Left renal cortex interstitium (tissue), 4 donors: ENCODE results near the gene AP3S2. TPM values are rescaled to one million over a fixed set of nuclear protein-coding genes. Genes with fewer than 3 reads are reported as not detected.
"Not testable (repeated sequence)": the region's sequence is repeated elsewhere in the genome, so short reads cannot be mapped to it uniquely, and the experiment has no call there.

ENCODE experiments used
- DNase-seq, 4 donors: peaks; one replicate each; pipeline ENCODE4 v3.0.0-alpha.2; 2013; ENCODE audit warnings: low read depth in 4 of 4, low spot score in 2 of 4, missing footprints in 1 of 4
- polyA plus RNA-seq, 4 donors: library from polyadenylated mRNA; unstranded; fragments of 120-200 nt; gene quantifications; one replicate each; pipeline ENCODE4 v1.2.1, GENCODE V29; 2013; ENCODE audit not compliant: insufficient read length in 4 of 4

Gene AP3S2
- polyA plus RNA-seq, 4 donors, result 40.3 to 47.0 (median 41.9) TPM

DNA sequence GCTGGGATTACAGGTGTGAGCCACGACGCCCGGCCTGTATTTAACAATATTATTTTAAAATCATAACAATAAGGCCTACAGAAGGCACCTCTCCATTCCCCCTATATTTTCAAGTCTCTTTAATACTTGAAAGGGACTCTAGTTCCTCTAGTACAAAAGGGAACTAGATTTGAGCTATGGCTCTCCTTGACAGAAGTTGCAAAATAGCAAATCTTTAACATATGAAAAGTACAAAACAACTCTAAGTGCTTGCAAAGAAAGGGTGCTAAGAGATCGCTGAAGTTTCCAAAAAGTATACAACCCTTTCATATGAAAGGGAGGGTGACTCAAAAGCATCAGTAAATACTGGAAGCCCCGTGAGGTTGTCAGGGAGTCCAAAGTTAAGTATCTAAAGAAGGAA, 23.8 kb downstream of the AP3S2 start:
- no peak for DNase-seq

DNA sequence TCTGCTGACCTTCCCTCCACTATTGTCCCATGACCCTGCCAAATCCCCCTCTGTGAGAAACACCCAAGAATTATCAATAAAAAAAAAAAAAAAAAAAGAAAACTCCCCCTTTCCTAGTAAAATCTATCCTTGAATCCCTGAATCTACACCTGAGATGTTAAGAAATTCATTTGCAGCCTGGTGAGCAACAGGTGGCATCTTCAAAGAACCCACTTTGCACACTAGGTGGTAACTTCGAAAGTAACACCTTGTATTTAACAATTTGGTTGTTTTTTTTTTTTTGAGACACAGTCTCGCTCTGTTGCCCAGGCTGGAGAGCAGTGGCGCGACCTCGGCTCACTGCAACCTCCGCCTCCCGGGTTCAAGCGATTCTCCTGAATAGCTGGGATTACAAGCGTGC, 24.3 kb downstream of the AP3S2 start:
- DNase-seq, result not testable (repeated sequence)

DNA sequence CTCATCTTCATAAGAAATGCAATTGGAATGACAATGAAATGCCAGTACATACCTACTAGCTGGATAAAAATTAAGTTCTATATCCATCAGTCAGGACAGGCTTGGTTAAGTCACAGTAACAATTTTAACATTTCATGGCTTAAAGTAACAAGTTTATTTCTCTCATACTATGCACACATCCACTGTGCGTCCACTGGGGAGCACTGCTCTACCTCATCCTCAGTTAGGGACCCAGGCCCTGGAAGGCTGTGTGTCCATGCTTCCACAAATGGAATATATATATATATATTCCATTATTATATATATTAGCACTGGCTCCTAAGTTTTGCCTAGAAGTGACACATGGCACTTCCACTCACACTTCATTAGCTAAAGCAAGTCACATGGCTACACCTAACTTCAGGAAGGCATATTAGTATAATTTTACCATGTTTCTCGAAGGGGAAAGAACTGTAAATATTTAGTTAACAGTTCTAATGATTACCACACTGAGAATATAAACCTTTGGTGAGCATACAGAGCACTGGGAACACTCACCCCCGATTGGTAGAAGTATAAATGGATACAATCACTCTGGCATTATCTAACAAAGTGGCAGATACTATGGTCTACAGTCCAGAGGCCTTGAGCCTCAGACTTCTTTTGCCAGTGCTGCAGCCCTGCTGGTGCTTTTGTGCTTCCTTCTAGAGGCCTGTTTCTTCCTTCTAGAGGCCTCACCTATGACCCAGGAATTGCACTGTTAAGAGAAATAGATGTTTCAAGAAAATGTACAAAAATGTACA, 28.6 kb downstream of the AP3S2 start:
- DNase-seq, result no peak

DNA sequence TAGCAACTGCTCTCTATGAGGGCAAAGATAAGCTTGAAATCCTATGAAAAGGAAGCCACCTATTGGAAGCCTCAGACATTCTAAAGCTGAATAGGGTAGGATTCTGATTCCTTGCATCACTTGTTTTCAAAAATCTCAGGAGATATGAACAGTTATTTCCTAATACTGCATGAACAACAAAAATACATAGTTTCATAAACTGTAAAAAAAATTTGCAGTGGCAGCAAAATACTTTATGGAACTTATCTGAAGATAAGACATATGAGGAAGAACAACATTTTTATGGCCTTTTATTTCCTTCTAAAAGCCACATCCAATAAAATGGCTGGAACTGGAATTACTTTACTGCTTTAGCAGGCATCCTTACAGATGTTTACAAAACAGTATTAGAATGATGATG, 29.9 kb downstream of the AP3S2 start:
- no peak for DNase-seq

DNA sequence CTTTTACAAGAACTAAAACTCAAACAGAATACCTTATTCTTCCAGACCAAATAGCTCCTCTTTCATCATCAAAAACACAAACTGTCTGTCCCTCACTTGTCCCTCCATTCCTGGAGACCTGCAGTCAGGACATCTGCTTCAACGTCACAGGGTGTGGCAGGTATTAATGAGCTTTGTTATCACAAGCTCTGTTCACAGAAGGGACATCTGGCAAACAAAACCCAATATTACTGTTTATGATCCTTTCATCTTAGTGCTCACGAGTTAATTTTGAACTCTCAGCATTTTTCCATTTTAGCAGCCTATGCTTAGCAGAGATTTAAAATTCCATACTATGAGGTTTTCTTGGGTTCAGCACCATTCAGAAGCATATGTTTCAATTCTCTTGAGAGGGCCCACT, 32.9 kb downstream of the AP3S2 start:
- no peak for DNase-seq

DNA sequence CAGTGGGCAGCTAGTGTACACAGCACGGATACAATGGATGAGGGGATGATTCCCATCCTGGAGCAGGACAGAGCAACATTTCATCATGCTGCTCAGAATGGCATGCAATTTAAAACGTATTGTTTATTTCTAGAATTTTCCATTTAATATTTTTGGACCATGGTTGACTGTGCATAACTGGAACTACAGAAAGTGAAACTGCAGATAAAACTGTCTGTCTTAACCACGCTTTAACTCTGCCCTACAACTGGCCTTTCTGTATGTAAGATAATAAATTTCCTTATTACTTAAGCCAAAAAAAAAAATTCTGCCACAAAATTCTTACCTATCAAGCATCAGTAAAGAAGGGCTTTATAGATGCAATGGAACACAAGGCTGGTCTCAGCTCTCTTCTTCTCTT, 33.4 kb downstream of the AP3S2 start:
- DNase-seq, result no peak

DNA sequence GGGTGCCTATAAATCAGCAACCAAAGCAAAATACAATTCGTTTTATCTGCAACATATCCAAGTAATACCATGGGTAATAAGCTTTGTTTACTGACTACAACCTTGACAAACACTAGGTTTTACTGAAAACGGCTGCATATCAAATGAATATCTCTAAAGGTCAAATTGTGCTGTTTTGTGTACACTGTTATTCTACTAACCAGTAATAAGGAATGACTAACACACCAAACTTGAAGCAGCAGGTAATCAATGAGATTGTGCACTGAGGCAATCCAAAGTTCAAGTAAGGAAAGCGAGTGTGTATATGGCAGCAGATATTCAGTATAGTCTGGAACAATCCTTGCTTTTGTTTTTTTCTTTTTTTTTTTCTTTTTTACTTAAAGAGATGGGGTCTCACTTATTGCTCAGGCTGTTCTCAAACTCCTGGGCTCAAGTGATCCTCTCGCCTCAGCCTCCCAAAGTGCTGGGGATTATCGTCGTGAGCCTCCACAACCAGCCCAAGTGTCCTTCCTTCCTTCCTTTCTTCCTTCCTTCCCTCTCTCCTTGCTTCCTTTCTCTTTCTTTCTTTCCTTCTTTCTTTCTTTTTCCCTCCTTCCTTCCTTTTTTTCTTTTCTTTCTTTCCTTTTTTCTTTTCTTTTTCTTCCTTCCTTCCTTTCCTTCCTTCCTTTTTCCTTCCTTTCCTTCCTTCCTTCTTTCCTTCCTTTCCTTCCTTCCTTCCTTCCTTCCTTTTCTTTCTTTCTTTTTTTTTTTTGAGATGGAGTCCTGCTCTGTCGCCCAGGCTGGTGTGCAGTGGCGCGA, 34.9 kb downstream of the AP3S2 start:
- no peak for DNase-seq

DNA sequence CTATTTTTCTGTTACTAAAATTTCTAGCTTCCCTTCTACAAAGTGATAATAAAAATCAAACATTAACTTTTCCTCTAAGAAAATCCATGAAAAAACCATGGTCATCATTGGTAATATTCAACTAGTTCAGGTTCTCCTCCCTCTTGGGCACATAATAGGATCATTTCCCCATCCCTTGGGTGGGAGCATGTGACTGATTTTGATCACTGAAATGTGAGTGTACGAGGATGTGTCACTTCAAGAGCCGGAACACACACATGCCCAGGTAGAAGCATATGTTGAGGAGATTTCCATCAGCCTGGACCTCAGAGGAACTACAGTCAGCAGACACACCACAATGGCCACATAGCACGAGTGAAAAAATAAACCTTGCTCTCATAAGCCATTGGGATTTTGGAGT, 36.1 kb downstream of the AP3S2 start:
- no peak for DNase-seq

DNA sequence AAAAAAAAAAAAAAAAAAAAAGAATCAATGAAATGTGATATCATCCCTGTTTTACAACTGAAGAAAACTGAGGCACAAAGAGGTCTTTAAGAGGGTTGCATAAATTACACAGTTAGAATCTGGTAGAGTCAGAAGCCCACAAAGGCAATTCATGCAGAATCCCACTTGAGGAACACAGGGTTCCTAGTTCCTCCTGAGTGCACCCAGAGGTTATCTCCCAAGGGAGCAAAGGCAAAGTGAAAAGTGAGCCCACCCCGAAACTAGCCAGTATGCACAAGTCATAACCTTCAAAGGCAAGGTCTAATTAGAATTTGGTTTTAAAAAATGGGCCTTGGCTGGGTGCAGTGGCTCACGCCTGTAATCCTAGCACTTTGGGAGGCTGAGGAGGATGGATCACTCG, 37.8 kb downstream of the AP3S2 start:
- no peak for DNase-seq

DNA sequence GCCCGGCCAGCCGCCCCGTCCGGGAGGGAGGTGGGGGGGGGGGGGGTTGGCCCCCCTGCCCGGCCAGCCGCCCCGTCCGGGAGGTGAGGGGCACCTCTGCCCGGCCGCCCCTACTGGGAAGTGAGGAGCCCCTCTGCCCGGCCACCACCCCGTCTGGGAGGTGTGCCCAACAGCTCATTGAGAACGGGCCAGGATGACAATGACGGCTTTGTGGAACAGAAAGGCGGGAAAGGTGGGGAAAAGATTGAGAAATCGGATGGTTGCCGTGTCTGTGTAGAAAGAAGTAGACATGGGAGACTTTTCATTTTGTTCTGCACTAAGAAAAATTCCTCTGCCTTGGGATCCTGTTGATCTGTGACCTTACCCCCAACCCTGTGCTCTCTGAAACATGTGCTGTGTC, 38.9 kb downstream of the AP3S2 start:
- DNase-seq, result not testable (repeated sequence)

DNA sequence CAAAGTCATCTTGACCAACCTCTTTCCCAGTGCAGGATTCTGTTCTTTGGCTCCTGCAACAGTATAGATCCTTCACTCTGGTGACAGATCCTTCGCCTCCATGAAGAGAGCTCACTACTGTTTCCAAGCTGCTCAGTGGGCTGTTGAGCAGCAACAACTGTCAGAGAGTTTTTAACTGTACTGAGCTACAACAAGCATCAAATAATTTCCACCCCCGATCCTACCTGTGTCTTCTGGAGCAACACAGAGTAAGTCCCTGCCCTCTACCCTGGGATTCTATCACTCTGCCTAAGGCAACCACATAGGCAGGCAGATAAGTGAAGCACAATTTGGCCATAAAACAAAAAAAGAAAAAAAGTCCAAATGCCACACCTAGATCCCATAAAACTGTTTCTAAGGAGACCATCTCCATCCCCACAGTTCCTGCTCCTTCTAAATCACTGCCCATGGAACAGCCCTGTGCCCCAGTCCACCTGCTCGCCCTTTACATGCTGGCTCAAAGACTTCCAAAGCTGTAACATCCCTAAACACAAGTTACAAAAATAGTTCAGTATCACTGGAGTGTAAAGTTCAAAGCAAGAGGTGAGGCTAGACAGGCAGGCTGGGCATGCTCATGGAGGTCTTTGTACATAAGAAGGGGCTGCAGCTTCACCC, 41.3 kb downstream of the AP3S2 start:
- DNase-seq, result no peak

DNA sequence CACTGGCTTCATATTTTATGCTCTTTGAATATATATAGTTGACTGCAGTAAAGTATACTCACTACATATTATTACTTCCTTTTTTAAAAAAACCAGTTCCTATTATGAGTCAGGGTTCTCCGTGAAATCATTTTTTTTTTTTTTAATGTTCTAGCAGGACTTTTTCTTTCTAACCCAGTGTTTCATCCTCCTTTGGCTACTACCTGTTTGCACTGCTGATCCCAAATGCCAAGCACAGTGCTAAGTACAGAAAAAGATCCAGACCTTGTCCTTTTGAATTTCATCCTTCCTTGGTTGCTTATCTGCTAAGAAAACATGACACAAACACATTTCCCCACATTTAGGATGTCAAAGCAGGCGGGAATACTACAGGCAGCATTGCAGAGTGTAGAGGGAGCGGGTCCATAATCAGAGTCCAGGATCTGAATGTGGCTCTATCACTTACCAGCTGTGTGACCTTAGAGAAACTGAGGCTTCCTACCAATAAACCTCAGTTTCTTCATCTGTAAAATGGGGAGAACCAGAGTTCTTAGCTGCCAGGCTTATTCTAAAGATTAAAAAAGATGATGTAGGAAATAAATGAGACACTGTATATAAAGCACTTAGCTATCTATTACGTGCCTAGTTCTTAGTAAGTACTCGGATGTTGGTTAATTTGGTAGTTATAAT, 42.0 kb downstream of the AP3S2 start:
- DNase-seq, result no peak

DNA sequence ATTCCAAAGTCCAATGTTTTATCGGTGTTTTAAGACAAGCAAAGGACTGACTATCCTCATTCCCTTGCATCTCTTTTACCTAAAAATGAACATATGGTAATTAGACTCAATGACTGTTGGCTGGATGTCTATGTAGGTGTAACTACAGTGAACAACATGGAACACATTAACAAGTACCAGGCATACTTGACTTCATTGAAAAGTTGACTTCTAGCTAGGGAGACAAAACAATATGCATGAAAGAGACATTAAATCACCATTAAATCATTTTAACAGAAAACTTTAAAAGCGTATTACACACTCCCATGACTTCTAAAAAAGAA, 44.9 kb downstream of the AP3S2 start:
- no peak for DNase-seq

DNA sequence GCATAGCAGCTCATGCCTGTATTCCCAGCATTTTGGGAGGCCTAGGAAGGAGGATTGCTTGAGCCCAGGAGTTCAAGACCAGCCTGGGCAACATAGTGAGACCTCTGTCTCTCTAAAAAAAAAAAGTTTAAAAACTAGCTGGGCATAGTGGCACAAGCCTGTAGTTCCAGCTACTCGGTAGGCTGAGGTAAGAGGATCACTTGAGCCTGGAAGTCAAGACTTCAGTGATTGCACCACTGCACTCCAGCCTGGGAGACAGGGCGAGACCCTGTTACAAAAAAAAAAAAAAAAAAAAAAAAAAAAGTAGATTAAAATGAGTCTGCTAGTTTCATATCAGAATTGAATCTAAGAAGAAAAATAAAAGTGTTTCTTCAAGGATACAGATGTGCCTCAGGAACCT, 46.7 kb downstream of the AP3S2 start:
- DNase-seq, result no peak

DNA sequence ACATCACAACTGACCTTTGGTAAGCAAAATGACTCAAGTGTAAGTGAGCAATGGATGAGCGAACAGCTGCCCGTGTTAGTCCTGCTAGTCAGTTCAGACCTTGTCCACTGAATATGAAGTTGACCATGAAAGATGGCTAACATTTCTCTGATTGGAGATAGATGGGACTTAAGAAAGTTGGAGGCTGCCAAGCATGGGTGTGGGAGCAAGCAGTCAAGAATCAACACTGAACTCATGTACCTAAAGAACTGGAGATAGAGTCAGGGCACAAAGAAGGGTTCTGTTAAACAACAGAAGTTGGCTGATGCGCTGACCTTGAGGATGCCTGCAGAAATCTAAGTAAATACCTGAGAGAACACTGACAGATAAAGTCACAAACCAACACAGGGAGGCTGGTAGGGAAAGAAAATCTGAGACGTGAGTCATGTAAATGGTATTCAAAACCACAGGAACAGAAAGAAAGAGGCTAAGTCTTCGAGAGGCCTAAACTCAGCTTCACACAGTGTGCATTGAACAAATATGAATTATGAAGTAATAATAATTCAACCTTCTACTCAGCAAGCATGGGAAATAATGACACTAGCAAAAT, 48.4 kb downstream of the AP3S2 start:
- no peak for DNase-seq

DNA sequence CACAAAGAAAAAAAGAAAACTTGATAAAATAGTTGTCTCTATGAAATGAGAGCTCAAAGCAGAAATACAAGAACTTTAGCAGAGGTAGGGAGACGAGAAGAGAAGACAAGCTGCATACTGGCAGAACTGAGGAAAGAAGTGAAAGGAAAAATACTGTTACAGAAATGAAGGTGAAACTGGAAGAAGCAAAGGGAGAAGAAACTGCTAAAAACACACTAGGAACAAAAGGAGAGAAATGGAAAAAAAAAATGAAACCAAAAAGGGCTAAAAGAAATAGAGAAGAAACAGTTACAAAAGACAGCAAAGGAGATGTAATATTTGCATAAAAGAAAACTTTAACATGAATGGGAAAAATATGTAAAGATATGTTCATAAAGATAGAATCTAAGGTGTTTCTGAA, 51.8 kb downstream of the AP3S2 start:
- no peak for DNase-seq

DNA sequence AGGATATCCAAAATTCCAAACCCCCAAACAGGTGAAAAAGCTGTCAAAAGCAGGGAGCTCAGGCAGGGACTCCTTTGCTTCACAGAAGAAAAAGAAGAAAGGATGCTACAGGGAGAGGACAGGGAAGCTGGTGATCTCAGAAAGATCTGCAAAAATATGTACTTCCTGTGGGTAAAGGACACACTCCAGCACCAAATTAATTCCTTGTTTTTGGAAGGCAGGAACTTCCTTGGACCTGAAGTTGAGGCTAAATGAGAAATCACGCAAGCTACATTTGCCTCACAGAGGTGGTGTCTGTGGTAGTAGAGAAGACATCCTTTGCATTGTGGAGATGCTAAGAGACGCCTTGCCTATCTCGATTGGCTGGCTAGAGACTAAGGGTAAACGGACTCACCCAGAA, 52.5 kb downstream of the AP3S2 start:
- no peak for DNase-seq

DNA sequence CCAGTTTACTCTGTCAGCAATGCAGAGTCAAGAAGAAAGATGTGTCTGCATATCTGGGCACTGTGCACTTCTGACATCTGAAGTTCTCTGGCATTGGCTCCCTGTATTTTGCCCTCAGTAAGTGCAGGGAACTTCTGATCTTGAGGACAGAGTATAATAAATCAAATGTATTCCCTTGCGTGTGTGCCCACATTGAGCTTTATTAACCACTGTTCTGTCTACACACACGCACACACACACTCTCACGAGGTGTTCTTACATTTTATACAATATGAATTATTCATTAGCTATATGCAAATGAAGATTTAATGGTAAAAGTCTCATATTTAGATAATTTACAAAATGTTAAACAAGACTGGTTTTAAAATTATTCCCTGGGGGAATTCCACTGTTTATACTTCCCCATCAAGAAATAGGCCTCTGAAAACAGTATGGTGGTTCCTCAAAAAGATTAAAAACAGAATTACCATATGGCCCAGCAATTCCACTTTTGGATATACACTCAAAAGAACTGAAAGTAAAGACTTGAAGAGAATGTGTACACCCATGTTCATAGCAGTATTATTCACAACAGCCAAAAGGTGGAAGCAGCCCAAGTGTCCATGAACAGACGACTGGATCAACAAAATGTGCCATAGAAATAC, 54.5 kb downstream of the AP3S2 start:
- DNase-seq, result no peak

DNA sequence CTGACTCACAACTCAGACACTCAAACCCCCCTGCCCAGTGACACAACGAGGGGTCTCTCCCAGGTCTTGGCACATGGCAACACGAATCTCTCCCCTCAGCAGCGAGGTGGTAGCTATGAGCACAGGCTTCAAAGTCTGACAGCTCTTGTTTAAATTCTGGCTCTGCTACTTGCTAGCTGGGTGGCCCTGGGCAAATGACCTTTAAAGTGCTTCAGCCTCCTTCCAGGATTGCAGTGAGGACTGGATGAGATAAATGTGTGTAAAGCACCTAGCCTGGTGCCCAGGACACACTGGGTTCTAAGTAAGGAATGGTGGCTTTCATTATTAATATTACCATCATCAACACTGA, 56.0 kb downstream of the AP3S2 start:
- DNase-seq, result no peak

DNA sequence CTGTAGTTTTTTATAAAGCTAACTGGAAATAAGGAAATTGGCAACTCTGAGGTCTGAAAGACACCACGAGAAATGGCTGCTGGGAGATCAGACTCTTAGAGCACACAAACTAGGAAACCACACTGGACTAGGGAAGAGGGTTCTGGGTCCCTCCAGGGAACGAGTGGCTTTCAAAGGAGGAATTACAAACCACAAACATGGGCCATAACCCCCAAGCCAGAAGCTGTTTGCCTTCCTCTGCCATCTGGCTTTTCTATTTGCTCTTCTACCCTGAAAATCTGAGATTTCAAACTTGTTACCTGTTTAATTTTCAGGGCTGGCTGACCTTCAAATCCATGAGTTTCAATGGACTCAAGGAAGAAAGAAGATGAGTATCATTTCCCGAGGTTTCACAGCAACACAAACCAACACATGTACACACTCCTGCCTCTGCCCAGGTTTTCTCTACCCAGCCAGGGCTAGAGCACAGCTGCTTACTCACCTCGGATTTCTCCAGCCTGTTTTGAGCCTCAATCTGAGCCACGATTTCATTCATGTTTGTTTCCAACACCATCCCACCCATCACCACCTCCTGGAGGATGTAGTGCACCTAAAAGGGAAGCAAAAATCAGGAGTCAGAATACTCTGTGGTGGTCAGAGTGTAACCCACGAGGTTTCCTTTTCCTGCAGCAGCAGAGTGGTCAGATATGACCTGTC, 56.5 kb downstream of the AP3S2 start:
- no peak for DNase-seq
